HG03196 (cell line): Measurements from ENCODE around the gene CCDC106.
A peak's percentile ranks its signal among the peaks of the same experiment; 100 is the strongest.

Source experiments
- ATAC-seq: cut with Tn5 transposase; IDR thresholded peaks from one replicate; pipeline ENCODE4 v1.9.1; 2021; ENCODE audit not compliant: unreplicated experiment

CCDC106 gene

DNA sequence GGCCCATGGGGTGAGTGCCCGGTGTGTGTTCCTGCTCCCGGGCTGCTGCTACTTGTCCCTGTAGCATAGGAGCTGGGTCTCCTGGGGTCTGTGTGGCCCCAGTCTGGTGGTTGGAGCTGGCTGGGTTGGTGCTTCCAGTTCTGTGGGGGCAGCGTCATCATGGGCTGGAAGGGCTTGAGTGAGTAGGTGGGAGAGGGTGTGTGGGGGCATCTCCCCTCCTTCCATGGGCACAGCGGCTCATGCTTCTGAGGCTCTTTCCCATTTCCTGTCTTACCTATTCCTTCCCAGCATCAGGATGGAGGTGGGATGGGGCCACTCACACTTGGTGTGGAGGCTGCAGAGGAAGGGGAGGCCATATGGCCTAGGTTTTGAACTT is 19.0 kb downstream of the CCDC106 start:
- no peak for ATAC-seq

DNA sequence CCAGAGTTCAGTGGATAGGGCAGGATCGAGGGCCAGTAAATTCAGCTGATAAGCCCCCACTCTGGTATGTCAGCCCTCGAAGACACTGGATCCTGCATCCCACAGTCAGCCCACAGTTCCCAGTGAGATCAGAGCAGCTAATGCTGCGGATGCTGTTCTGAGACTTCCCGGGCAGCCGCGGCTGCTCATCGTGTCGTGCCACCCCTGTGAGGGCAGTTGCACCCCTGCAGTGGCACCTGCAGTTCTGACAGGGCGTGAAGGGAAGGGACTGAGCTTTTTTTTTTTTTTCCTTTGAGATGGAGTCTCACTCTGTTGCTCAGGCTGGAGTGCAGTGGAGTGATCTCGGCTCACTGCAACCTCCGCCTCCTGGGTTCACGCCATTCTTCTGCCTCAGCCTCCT is 19.5 kb downstream of the CCDC106 start:
- no peak for ATAC-seq

DNA sequence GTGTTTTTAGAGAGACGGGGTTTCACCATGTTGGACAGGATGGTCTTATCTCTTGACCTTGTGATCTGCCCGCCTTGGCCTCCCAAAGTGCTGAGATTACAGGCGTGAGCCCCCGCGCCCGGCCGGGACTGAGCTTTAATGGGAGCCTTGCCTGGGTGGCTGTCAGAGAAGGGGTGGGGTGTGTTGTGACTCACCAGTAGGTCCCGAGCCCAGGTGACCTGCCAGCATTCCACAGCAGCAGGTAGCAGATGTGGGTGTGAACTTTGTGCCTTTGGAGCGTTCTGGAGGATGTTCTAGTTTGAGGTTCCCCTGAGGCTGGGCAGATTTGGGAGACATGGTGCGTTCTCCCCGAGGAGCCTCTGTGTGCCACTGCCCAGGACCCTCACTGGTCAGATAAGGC is 19.9 kb downstream of the CCDC106 start:
- ATAC-seq, result no peak

DNA sequence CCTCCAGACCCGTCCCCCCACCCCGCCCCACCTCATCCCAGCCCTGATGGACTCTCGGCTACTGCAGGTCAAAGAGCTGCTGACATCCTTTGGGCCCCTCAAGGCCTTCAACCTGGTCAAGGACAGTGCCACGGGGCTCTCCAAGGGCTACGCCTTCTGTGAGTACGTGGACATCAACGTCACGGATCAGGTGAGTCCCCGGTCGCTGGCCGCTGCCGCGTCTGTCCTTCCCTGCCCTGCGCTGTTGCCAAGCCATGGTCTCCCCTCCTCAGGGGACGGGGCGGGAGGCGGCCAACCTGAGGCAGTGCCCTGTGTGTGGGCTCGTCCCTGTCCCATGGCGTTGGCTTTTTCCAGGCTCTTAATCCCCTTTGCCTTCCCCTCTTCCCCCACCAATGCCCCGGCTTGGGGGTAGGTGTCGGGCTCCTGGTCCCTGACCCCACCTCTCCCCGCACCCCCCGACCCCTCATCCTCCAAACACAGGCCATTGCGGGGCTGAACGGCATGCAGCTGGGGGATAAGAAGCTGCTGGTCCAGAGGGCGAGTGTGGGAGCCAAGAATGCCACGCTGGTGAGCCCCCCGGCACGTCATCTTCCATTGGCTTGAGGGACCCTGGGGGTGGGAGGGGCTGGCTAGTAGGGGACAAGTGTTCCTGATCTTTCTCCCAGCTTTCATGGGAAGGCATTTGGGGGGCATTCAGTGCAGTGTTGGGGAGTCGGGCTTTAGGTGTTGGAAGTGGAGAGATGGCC is 20.8 kb downstream of the CCDC106 start:
- ATAC-seq, result no peak

DNA sequence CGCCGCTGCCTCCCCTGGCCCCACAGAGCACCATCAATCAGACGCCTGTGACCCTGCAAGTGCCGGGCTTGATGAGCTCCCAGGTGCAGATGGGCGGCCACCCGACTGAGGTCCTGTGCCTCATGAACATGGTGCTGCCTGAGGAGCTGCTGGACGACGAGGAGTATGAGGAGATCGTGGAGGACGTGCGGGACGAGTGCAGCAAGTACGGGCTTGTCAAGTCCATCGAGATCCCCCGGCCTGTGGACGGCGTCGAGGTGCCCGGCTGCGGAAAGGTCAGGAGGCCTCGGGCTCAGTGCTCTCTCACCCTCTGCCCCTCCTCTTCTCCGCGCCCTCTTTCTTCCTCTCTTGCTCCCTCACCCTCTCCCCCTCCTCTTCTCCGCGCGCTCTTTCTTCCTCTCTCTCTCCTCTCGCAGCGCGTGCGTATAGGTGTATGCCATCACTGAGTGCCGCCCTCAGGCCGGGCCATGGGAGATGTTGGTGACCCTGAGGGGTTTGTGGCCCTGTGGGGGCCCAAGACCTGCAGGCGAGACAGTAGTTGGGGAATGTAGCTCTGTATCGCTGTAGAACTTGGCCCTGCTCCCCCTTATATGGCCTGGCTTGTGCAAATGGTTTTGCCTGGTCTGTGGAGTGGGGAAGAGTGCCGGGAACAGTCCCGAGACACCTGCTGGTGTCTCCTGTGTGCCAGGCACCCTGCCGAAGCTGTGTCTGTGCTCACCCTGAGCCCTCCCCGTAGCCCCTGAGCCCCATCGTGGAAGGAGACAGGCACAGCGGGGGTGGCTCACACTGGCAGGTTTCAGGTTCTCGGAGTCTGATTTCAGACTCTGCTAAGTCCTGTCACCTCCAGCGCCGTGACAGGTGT is 21.6 kb downstream of the CCDC106 start:
- no peak for ATAC-seq

DNA sequence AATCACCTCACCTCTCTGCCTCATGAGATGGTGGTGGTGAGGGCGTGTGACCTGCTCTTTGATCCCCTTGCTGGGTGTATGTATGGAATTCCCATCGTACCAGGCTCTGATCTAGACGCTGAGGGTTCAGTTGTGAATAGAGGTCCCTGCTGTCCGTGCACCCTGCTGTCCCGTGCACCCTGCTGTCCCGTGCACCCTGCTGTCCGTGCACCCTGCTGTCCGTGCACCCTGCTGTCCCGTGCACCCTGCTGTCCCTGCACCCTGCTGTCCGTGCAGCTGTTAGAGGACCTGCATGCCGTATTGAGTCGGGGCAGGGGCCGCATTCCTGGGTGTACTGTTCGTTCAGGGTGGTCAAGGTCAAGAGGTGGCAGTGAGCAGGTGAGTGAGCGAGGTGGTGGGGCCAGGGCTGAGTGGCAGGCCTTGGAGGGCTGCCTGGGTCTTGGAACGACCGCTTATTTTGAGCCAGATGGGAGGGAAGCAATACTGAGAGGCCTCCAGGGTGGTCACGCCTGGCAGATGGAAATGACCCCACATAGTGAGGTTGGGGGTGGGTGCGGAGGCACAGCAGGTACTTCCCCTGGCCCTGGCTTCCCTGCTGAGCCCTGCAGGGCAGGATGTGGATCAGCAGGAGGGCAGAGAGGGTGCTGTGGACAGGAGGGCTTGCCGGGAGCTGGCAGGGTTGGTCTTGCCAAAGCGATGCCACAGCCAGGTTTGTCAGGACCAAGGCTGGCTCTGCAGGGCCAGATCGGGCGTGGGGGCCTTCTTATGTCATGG is 22.5 kb downstream of the CCDC106 start:
- no peak for ATAC-seq

DNA sequence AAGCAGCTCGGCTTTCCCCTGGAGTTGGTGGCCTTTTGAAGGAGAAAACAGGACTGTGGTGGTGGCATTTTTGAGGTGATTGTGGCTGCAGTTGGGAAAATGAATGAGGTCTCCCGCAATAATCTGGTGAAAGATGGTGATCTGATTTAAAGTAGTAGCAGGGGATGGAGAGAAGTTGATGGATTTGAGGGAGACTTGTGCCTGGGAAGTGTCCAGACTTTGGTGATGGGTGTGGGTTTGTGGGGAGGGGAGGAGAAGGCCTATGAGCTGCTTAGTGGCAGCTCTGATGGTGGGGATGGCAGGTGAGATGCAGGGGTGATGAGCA is 23.0 kb downstream of the CCDC106 start:
- ATAC-seq, result no peak

DNA sequence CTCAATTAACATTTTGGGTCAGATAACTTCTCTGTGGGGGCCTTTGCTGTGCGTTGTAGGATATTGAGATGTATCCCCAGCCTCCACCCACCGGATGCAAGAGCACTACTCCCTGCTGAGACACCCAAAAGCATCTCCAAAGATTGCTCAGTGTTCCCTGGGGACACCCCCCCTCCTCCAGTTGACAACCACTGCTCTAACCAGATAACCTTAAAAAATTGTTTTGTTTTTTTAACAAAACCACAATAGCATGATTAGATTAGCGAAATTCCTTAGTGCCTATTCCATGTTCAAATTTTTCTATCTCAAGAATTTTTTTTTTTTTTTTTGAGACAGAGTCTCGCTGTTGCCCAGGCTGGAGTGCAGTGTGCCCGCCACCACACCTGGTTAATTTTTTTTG is 24.4 kb downstream of the CCDC106 start:
- no peak for ATAC-seq

DNA sequence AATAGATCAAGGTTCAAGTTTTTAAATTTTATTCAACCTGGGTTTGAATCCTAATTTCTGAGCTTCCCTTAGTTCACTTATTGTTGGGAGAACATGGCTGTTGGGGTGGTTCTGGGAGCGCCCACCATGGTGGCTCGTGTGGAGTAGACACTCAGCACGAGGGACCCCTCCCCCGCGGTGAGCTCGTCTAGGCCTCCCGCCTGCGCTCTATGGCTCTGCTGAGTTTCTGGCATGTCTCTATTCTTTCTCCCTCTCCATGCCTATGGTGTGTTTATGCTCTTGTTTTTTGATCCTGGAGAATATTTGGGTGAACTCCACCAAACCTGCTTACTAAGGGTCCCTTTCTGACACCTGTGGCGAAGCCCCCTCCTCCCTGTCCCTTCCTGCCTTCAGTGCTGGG is 25.5 kb downstream of the CCDC106 start:
- no peak for ATAC-seq

DNA sequence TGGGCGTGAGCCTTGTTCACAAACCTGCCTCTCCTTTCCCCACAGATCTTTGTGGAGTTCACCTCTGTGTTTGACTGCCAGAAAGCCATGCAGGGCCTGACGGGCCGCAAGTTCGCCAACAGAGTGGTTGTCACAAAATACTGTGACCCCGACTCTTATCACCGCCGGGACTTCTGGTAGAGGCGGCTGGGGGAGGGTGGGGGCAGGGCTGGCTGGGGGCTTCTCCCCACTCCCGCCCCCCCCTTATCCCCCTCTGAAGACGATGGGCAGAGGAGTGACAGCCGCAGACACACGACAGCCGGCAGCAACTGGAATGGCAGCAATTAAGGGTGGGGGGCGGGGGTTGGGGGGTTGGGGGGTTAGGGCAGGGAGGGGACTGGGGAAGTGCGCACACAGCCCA is 25.9 kb downstream of the CCDC106 start:
- no peak for ATAC-seq

DNA sequence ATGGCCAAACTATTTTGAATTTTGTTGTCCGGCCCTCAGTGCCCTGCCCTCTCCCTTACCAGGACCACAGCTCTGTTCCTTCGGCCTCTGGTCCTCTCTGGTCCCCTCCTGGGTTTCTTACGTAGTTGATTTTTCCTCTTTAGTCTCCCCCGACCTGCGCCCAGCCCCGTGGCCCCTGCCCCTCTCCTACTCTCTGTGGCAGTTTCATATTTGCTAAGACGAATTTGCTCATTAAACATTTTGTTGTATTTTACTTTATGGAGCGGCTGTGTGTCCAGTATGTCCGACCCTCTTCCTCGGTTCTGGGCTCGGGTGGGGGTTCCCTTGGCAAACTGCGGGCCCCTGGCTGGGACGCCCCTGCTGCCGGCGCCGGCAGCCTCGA is 26.4 kb downstream of the CCDC106 start:
- ATAC-seq, result no peak

DNA sequence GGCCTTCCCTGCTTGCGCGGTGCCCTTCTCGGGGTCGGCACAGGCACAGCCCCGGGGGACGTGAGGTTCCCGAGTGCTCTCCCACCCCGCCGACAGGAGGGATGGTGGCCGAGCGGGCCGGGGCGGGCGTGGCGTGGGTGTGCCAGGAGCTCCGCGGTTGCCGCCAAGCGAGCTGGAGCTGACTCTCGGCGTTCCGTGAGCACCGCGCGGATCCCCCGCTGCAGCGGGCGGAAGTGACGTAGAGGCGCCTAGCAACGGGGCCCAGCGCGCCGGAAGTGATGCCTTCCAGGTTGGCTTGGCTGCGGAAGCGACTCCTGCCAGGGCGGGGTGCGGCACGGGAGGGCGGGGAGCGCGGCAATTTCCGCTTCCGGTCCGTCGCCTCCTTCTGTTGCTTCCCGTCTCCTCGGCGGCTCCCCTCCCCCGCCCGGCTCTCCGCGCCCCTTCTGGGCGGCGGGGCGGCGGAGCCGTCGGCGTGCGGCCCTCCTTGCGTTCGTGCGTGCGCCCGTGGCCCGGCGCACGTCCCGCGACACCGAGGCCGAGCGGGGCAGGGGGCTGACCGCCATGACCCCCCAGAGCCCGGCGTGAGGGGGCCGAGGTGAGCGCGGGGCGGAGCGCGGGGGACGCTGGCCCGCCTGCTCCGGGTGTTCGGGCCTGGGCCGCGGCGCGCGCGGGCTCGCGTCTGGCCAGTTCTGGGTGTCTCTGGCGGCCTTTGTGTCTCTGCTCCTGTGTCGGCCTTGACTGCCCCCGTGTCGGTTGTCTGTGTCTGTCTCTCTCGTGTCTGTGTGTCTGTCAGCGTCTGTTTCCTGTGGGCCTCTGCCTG is 27.0 kb downstream of the CCDC106 start, which contains the start of gene EPN1:
Gene EPN1, plus strand, starts transcription at position 386 of the 820 bp plus-strand sequence. CDS start 3,402 bp downstream, outside the sequence.
- ATAC-seq, result peak; percentile 59

DNA sequence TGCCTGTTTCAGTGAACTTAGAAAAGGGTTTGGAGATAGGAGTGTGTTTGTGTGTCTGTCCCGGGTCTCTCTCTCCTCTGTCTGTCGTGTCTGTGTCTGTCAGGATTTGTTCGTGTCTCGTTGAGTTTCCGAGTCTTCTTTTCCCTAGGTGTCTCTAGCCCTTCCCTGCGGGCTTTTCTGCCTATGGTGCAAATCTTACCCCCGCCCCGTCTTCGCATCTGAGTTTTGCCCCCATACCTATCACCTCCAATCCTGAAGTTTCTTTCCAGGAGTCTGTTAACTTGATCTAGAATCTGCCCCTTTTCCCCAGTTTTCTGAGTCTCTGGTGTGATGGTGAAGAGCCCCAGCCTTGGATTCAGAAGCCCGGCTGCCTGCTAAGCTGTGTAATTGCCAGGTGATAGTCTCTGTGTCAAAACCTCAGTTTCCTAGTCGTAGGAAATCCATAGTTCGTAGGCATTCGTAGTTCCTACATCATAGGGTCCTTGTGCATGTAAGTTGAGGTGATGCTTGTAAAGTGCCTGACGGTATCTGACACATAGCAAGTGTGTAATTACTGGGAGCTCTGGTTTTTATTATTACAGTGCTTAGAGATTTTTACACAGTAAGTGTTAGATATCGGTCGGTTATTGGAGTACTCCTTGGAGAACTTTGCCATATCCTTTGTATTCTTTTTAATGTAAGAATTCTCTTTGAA is 27.8 kb downstream of the CCDC106 start:
- no peak for ATAC-seq

DNA sequence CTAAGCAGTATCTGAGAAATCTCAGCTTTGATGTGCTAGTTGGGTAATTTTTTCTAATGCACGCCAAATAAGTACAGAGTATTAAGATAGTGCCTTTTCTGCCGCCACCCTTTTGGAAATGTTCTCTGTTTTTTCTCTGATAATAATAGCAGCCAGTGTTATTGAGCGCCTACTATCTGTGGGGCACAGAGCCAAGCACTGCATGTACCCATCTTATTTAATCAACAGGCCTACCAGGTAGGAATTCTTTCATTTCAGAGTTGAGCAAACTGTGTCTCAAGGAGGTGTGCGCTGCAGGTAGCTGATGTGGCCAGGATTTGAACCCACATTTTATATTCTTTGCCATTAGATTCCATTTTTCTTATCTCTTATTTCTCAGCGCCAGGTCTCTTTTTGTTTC is 28.4 kb downstream of the CCDC106 start:
- ATAC-seq, result no peak

DNA sequence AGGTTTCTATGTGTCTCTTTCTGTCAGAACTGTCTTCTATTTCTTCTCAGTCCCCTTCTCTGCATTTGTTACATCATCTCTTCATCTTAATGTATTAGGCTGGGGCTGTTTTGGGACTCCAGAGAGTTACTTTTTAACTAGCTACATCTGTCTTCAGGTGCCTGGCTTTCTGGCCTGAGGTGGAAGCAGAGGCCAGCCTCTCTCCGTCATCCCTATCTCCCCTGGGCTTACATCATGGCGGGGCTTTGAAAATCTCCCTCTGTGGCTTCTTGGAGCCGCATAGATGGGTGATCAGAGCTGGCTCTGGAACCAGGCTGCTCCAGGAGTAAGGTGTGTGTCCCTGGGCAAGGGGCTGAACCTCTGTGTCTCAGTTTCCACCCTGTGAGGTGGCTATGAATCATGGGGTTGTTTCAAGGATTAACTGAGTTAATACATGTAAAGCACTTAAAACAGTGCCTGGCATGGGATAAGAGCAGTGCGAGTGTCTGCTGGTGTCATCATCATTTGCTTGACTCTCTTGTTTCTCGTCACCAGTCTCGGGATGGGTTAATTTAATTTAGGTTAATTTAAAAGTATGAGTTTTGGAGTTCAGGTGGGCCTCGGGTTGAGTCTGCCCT is 29.0 kb downstream of the CCDC106 start:
- ATAC-seq, result no peak

DNA sequence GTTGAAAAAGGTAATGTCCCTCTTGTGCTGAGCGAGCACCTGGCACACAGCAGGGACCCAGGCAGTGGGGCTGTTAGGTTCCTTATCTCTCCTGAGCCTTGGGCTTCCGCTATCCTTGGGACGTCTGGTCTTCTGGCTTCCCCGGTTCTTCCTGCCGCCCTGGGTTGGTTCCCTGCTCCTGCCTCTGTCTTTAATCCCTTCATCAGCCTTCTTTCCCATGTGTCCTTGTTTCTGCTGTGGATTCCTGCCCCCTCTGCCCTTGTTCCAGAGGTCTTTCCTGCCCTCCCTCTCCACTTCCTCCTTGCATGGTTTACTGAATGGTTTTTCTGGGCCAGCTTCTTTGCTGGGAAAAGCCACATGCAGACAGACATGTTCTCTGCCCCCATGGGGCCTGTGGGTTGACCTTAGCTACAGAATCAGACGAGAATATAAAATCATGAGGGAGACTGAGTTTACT is 29.6 kb downstream of the CCDC106 start:
- ATAC-seq, result no peak

DNA sequence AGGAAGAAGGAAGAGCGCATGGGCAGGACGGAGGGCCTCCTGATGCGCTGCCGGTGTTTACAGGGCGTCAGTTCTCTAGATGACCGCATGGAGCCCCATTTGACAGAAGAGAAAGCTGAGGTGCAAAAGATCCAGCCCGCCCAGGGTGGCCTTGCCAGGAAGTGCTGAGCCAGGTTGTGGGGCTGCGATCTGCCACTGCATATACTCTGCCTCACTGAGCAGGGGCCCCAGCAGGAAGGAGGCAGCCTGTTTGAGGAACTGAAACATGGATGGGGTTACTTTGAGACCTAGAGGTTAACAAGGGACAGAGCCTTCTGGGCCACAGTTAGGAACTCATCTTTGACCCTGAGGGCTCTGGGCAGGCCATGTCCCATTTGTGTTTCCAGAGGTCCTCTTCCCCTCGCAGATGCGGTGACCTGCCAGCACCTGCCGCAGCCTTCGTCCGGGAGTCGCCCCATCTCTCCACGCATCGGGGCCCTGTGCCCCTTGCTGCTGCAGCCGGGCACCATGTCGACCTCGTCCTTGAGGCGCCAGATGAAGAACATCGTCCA is 30.2 kb downstream of the CCDC106 start:
- ATAC-seq, result peak; percentile 61

DNA sequence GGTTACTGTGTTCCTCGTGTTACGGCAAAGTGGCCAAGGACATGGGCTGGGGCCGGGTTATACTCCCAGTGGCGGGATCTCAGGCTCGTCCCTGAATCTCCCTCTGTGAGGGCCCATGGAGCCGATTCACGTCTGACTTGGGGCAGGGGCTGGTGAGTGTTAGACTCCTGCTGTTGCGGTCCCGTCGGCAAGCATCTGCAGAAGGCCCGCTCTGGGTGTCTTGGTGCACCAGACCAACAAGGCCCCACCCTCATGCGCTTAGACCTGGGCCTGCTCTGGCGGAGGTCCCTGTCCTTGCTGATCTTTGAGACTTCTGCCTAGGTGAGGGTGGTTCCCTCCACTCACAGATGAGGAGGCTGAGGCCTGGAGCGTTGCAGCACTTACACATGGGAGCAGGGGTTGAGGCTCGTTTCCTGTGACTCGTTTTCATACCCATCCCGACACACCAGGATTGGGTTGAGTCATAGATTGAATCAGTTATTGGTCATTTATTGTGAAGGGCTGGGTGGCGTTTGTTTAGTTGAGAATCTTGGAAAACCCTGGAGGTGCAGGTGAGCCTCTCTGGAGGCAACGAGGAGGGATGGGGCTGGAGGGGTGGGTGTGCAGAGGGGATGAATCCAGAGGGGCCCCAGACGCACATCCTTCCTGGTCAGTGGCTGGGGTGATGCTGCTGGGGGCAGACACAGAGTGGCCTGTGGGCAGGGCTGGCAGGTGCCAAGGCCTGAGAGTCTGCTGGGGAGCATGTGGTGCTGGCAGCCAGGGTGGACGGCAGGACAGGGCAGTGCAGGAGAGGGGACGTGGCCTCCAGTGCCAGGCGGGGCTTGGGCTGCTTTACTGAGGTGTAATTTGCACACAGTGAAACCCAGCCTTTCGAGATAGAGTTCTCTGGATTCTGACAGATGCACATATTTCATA is 31.6 kb downstream of the CCDC106 start:
- ATAC-seq, result no peak
